ENCODE results near the gene LSMEM2.

DNA sequence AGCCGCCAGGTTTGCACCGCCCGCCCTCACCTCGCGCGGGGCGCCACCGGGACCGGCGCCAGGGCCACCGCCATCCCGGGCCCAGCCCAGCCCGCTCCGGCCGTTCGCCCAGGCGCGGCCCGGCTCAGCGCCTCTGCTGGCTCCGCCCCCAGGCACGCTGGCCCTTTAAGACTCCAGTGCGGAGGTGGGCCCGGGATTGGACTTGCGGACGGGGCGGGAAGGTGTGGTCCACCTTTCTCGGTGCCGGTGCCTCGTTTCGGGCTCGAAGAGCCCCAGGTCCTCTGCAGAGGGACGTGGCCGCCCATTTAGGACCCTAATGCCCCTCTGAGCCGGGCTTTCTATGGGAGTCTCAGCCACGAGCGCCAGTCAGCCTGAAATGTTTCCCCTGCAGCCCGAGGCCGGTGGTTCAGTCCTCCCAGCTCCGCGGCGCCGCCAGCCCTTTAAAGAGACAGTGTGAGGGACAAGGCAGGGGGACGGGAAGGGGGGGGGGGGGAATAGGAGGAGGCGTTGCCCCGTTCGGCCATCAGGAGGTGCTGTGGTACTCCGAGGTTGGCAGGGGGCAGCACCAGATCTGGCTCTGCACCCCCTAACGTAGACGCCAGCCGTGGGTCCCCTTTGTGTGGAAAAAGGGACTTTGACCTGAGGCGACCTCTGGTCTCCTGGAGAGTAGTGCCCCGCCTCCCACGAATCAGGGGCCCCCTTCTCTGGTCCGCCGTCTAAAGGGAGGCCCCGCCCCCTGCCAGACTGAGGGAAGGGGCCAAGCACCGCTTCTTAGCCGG lies 42.6 kb downstream of the LSMEM2 start:
- peak; percentile 58 for TF ChIP-seq CTCF (conservative IDR thresholded peaks at IDR 0.05; ENCODE audit: low read length)
- no peak for TF ChIP-seq EZH2phosphoT487 (IDR thresholded peaks at IDR 0.05; ENCODE audit: borderline replicate concordance)

Data from Loucy (cell line).